ENCODE data around the gene PTGDR2.

The PTGDR2 gene

DNA sequence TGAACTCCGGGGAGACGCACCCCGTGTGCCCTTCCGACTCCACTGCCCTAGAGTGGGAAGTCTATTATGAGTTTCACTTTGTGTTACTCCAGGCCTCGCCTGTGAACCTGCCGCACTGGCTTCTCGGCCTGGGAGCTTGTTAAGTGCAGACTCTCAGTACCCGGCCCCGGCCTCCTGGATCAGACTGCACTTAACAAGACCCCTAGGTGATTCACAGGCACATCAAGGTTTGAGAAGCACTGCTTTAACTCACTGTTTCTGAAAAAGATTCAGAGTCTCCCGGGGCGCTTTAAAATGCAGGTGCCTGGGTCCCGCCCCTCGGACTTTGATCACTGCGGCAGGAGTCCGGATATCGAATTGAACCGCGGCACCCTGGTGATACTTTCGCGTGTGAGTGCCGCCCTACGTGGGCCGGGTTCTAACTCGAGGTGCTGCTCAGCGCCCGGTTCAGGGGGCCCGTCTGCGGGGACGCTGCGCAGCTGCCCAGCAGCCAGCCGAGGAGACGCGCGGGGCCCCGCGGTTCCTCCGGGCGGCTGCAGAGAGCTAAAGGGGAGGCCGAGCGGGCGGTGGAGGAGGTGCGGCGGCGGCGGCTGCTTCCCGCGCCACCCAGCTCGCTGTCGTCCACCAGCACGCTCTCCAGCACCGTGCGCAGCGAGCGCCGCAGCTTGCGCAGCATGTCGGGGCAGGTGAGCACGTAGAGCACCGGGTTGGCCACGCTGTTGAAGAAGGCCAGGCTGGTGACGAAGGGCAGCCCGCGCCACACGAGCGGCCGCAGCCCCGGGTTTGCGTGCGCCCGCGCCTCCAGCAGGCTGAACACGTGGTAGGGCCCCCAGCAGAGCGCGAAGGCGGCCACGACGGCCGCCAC lies 3.4 kb downstream of the PTGDR2 start:
- Mint-ChIP-seq H3K36me3 (ENCODE audit: low read depth) (peaks cover 13% of the 10 kb centered on the region), H3K4me3 (no peak overlapping the region), H3K27me3 (ENCODE audit: low read depth, poor library complexity) (peaks cover 3% of the 10 kb centered on the region), H3K27ac (no peak overlapping the region), H3K9me3 (no peaks in the 10 kb centered on the region), H3K4me1 (peaks cover 42% of the 10 kb centered on the region)
- no peak for DNase-seq
- TF ChIP-seq, protein P1, sequence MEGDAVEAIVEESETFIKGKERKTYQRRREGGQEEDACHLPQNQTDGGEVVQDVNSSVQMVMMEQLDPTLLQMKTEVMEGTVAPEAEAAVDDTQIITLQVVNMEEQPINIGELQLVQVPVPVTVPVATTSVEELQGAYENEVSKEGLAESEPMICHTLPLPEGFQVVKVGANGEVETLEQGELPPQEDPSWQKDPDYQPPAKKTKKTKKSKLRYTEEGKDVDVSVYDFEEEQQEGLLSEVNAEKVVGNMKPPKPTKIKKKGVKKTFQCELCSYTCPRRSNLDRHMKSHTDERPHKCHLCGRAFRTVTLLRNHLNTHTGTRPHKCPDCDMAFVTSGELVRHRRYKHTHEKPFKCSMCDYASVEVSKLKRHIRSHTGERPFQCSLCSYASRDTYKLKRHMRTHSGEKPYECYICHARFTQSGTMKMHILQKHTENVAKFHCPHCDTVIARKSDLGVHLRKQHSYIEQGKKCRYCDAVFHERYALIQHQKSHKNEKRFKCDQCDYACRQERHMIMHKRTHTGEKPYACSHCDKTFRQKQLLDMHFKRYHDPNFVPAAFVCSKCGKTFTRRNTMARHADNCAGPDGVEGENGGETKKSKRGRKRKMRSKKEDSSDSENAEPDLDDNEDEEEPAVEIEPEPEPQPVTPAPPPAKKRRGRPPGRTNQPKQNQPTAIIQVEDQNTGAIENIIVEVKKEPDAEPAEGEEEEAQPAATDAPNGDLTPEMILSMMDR (IDR thresholded peaks at IDR 0.05), result no peak

DNA sequence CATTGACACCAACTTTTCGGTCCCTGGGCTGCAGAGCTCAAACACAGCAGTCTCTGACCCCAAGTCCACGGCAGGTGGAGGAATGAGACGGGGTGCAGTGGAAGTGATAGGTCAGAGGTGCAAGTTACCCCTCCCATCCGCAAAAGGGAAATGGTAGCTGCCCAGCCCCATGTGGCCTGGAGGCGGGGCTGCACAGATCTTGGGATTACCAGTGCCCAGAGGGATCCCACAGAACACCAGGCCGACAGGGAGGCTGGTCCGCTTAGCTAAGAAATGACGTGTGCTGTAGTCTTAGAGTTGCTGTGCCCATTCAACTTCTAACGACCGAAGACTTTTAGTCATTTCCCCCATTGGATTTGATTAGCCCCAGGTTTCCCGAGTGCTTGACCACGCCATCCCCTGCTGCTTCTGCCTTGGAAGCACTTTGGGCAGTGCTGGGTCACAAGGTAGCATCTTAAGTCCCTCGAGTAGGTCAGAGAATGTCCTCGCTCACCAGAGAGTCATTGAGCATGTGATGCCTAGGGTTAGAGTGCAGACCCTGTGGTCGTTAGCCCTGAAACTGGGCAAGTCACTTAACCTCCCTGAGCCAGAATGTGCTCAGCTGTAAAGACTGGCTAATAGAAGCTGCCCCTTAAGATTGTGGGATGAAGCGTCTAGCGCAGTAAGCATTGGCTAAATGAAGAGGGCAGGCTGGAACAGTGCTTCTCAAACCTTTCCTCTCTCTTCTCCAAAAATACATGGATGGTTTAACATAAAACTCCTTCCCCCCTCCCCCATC lies 4.2 kb downstream of the PTGDR2 start:
- peaks cover 41% of the 10 kb centered on the region for H3K4me1 Mint-ChIP-seq
- H3K9me3 Mint-ChIP-seq, result no peaks in the 10 kb centered on the region
- TF ChIP-seq, protein P1 (IDR thresholded peaks at IDR 0.05), result no peak
- no peak for DNase-seq
- H3K4me3 Mint-ChIP-seq, result no peak overlapping the region
- peaks cover 17% of the 10 kb centered on the region for H3K36me3 Mint-ChIP-seq (ENCODE audit: low read depth)
- H3K27ac Mint-ChIP-seq, result no peak overlapping the region
- H3K27me3 Mint-ChIP-seq (ENCODE audit: low read depth, poor library complexity), result peaks cover 3% of the 10 kb centered on the region

DNA sequence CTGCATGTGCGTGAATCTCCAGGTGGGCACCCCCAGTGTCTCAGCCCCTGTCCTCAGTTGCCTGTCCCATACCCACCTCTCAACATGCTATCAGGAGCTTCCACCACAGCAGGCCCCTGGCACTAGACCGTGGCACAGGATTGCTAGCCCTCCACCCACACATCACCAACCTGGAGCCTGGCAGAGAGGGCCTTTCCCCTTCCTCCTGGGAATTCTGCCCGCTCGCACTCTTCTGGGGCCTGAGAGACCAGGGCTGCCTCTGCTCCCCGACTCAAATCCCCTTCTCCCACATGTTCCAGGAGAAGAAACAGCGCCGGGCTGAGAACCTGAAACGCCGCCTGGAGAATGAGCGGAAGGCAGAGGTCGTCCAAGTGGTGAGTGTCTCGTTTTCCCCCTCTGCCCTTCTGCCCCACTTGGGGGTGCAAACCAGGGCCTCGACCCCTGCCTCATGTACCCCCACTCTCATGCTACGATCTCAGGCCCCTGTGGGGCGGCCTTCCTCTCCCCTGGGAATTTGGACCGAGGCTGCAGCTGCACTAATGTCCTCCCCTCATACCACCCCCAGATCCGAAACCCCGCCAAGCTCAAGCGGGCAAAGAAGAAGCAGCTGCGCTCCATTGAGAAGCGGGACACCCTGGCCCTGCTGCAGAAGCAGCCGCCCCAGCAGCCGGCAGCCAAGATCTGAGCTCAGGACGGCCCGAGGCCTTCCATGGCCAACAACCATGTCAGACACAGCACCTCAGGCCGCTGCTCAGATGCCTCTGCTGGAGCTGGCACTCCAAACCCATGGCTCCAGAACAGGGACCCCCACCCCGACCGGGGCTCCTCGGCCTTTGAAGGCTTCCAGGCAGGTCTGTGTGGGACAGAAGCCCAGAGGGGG lies 5.9 kb downstream of the PTGDR2 start:
- TF ChIP-seq, protein P1 (IDR thresholded peaks at IDR 0.05), result no peak
- peaks cover 17% of the 10 kb centered on the region for H3K36me3 Mint-ChIP-seq (ENCODE audit: low read depth)
- peaks cover 3% of the 10 kb centered on the region for H3K27me3 Mint-ChIP-seq (ENCODE audit: low read depth, poor library complexity)
- H3K9me3 Mint-ChIP-seq, result no peaks in the 10 kb centered on the region
- no peak overlapping the region for H3K27ac Mint-ChIP-seq
- no peak overlapping the region for H3K4me3 Mint-ChIP-seq
- peaks cover 32% of the 10 kb centered on the region for H3K4me1 Mint-ChIP-seq
- DNase-seq, result no peak

DNA sequence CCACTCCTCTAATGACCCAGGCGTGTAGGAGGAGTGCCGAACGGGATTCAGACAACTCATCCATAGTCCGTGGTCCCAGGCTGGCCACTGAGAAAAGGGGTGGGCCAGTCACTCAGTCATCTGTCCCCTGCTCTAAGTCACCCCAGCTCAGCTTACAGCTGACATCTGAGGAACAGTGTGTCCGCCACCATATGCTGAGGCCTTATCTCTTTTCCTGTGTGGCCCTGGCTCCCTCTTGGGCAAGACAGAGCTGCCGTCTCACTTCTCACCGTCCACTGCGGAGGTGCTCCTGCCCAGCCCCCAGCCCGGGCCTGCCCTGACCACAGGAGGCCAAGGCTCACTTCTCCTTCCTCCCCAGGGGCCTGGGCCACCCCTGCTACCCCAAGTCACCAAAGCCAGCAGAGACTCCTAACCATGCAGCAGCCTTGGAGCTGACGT lies 7.0 kb downstream of the PTGDR2 start:
- H3K9me3 Mint-ChIP-seq, result no peaks in the 10 kb centered on the region
- no peak overlapping the region for H3K4me3 Mint-ChIP-seq
- peaks cover 33% of the 10 kb centered on the region for H3K4me1 Mint-ChIP-seq
- H3K36me3 Mint-ChIP-seq (ENCODE audit: low read depth), result peaks cover 17% of the 10 kb centered on the region
- DNase-seq, result no peak
- peaks cover 3% of the 10 kb centered on the region for H3K27me3 Mint-ChIP-seq (ENCODE audit: low read depth, poor library complexity)
- peak overlapping the region; percentile 66 for H3K27ac Mint-ChIP-seq
- TF ChIP-seq, protein P1 (IDR thresholded peaks at IDR 0.05), result no peak

DNA sequence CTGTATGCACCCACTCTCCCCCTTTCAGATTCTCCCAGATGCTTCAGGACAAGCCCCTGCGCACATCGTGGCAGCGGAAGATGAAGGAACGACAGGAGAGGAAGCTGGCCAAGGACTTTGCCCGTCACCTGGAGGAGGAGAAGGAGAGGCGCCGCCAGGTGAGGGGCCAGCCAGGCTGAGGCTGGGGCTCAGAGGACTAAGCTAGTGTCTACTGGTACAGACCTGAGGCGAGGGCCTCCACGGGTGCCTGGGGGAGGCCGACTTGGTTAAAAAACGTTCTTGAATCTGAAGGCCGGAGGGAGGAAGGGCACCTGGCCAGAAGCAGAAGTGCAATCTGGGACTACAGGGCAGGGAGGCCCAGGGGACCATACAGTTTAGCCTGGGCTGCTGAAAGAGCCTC lies 7.9 kb downstream of the PTGDR2 start:
- H3K36me3 Mint-ChIP-seq (ENCODE audit: low read depth), result peaks cover 17% of the 10 kb centered on the region
- TF ChIP-seq, protein P1 (IDR thresholded peaks at IDR 0.05), result no peak
- peaks cover 42% of the 10 kb centered on the region for H3K4me1 Mint-ChIP-seq
- peaks cover 3% of the 10 kb centered on the region for H3K27me3 Mint-ChIP-seq (ENCODE audit: low read depth, poor library complexity)
- H3K4me3 Mint-ChIP-seq, result no peak overlapping the region
- no peak for DNase-seq
- no peak overlapping the region for H3K27ac Mint-ChIP-seq
- no peaks in the 10 kb centered on the region for H3K9me3 Mint-ChIP-seq

Measured in nephron progenitor cell (in vitro differentiated cells).